Prostate gland (tissue), 2 donors: ENCODE results near the gene NKTR. TPM values are rescaled to one million over a fixed set of nuclear protein-coding genes. Genes with fewer than 3 reads are reported as not detected.

ENCODE experiments used
- DNase-seq: peaks from one replicate; pipeline ENCODE4 v3.0.0-alpha.2; 2019; ENCODE audit warnings: low spot score
- H3K27ac ChIP-seq, 2 donors: fragments of 200-600 bp; sonication (generic); 2 replicates each; pipeline ENCODE4 v1.5.1; 2017 to 2019
- H3K27me3 ChIP-seq: fragments of 200-600 bp; sonication (generic); replicated peaks from 2 replicates; pipeline ENCODE4 v1.5.1; 2019; ENCODE audit not compliant: insufficient read depth
- H3K36me3 ChIP-seq, 2 donors: fragments of 200-600 bp; sonication (generic); 1 replicate in 1 of 2; 2 replicates in 1 of 2; pipeline versions ENCODE4 v1.5.1 to v1.8.1; 2017 to 2019
- H3K4me1 ChIP-seq: fragments of 200-600 bp; sonication (generic); replicated peaks from 2 replicates; pipeline ENCODE4 v1.5.1; 2019
- H3K4me3 ChIP-seq, 2 donors: fragments of 200-600 bp; sonication (generic); 2 replicates each; pipeline ENCODE4 v1.5.1; 2017 to 2019
- H3K9me3 ChIP-seq: fragments of 200-600 bp; sonication (generic); 2 replicates; pipeline ENCODE4 v1.5.1; 2017
- CTCF ChIP-seq, 4 experiments: fragments of 200-600 bp in 2 of 4; fragments of 450-650 bp in 2 of 4; sonication (generic) in 2 of 4; IDR thresholded peaks; 1 replicate in 3 of 4; 2 replicates in 1 of 4; pipeline ENCODE4 v1.5.1; 2016 to 2019; ENCODE audit warnings: antibody characterized with exemption in 4 of 4, mild to moderate bottlenecking in 2 of 4, moderate library complexity in 2 of 4
- POLR2A ChIP-seq: fragments of 450-650 bp; IDR thresholded peaks from one replicate; pipeline ENCODE4 v1.6.1; 2016; ENCODE audit warnings: antibody characterized with exemption, mild to moderate bottlenecking
- POLR2AphosphoS5 ChIP-seq: sonication (generic); formaldehyde crosslinking; IDR thresholded peaks from one replicate; pipeline ENCODE4 v1.6.1; 2017; ENCODE audit warnings: antibody characterized with exemption
- WGBS: methylation state at CpG from one replicate; pipeline ENCODE4 v1.1.5; 2018; 5-methylcytosine and 5-hydroxymethylcytosine counted together
- intact Hi-C: fragments of 100-400 bp; cut with DNase I; formaldehyde crosslinking; loops from one replicate; pipeline ENCODE4 v1.14.2; 2022
- total RNA-seq, 2 donors: library from RNA; depleted of rRNA; stranded (reverse); fragments of >200 nt; gene quantifications; one replicate each; pipeline ENCODE4 v1.1.0, GENCODE V29; 2016

Gene NKTR
- total RNA-seq, 2 donors from 2014 or later = 42.2 to 91.6 TPM

- Histone ChIP-seq H3K4me3 (no peak overlapping the region), H3K4me1 (no peaks in the 10 kb centered on the region), H3K9me3 (no peaks in the 10 kb centered on the region), H3K27ac (no peak overlapping the region), H3K27me3 (peaks cover 3% of the 10 kb centered on the region), H3K36me3 (no peaks in the 10 kb centered on the region)
- TF ChIP-seq CTCF (IDR thresholded peaks at IDR 0.05) (no peak), POLR2AphosphoS5 (no peak), POLR2A (no peak)
- 91% methylated on average over 6 of the region's 7 CpGs for WGBS
- no peak for DNase-seq
- intact Hi-C loops = loop anchor here (5.0 kb wide), 1 partner anchor 45 kb away; no protein-coding TSS in a partner anchor
Observed at GRCh38 chr3:42686832-42687650, 86.6 kb downstream of the NKTR start.

- WGBS = 91% methylated on average over 15 of the region's 15 CpGs
- no peak for TF ChIP-seq POLR2AphosphoS5
- no peak for TF ChIP-seq POLR2A
- no peak for TF ChIP-seq CTCF (IDR thresholded peaks at IDR 0.05)
- DNase-seq = no peak
- Histone ChIP-seq H3K27ac (no peak overlapping the region), H3K4me3 (no peak overlapping the region), H3K27me3 (peaks cover 3% of the 10 kb centered on the region), H3K36me3 (no peaks in the 10 kb centered on the region), H3K9me3 (no peaks in the 10 kb centered on the region), H3K4me1 (no peaks in the 10 kb centered on the region)
- intact Hi-C loops = loop anchor here (5.0 kb wide), 1 partner anchor 44 kb away; no protein-coding TSS in a partner anchor
Observed at GRCh38 chr3:42688016-42688415, 87.5 kb downstream of the NKTR start.

- TF ChIP-seq POLR2A (no peak), POLR2AphosphoS5 (no peak), CTCF (IDR thresholded peaks at IDR 0.05) (no peak)
- DNase-seq = no peak
- 90% methylated on average over 22 of the region's 22 CpGs for WGBS
Observed at GRCh38 chr3:42688487-42689420, 88.3 kb downstream of the NKTR start.

GRCh38 chr3:42689421-42690014, 89.0 kb downstream of the NKTR start:
- DNase-seq = no peak
- intact Hi-C loops = loop anchor here (5.0 kb wide), 1 partner anchor 43 kb away; no protein-coding TSS in a partner anchor
- TF ChIP-seq POLR2A (no peak), POLR2AphosphoS5 (no peak), CTCF (IDR thresholded peaks at IDR 0.05) (no peak)
- Histone ChIP-seq H3K9me3 (no peaks in the 10 kb centered on the region), H3K36me3 (no peaks in the 10 kb centered on the region), H3K27me3 (peaks cover 3% of the 10 kb centered on the region), H3K27ac (no peak overlapping the region), H3K4me3 (no peak overlapping the region), H3K4me1 (no peaks in the 10 kb centered on the region)
- 82% methylated on average over 9 of the region's 9 CpGs for WGBS

More at GRCh38 chr3:42688487-42689420, 88.3 kb downstream of the NKTR start:
- H3K9me3 ChIP-seq = no peaks in the 10 kb centered on the region
- H3K27ac ChIP-seq = no peak overlapping the region
- H3K4me3 ChIP-seq = no peak overlapping the region
- peaks cover 3% of the 10 kb centered on the region for H3K27me3 ChIP-seq
- intact Hi-C loops = loop anchor here (5.0 kb wide), 1 partner anchor 44 kb away; no protein-coding TSS in a partner anchor
- H3K36me3 ChIP-seq = no peaks in the 10 kb centered on the region
- H3K4me1 ChIP-seq = no peaks in the 10 kb centered on the region
